GM12872 (cell line): ENCODE results near the gene CDH9.

Source experiments
- TF ChIP-seq, protein P1 (sequence below): IDR thresholded peaks from 3 replicates; pipeline ENCODE4 v1.5.1; 2011; ENCODE audit warnings: low read depth, mild to moderate bottlenecking, low read length, moderate library complexity; ENCODE audit not compliant: insufficient read depth

CDH9 gene

GRCh38 chr5:26893078-26893477, 145.3 kb downstream of the CDH9 start:
- TF ChIP-seq, protein P1, sequence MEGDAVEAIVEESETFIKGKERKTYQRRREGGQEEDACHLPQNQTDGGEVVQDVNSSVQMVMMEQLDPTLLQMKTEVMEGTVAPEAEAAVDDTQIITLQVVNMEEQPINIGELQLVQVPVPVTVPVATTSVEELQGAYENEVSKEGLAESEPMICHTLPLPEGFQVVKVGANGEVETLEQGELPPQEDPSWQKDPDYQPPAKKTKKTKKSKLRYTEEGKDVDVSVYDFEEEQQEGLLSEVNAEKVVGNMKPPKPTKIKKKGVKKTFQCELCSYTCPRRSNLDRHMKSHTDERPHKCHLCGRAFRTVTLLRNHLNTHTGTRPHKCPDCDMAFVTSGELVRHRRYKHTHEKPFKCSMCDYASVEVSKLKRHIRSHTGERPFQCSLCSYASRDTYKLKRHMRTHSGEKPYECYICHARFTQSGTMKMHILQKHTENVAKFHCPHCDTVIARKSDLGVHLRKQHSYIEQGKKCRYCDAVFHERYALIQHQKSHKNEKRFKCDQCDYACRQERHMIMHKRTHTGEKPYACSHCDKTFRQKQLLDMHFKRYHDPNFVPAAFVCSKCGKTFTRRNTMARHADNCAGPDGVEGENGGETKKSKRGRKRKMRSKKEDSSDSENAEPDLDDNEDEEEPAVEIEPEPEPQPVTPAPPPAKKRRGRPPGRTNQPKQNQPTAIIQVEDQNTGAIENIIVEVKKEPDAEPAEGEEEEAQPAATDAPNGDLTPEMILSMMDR = no peak

- TF ChIP-seq, protein P1 = no peak
Measured at GRCh38 chr5:26889815-26890214, 148.6 kb downstream of the CDH9 start.

GRCh38 chr5:26884481-26884880, 153.9 kb downstream of the CDH9 start:
- TF ChIP-seq, protein P1 = no peak

- TF ChIP-seq, protein P1 = no peak
Measured at GRCh38 chr5:26883375-26883774, 155.0 kb downstream of the CDH9 start.

GRCh38 chr5:26881901-26882300, 156.5 kb downstream of the CDH9 start:
- TF ChIP-seq, protein P1 = no peak

- TF ChIP-seq, protein P1 = no peak
Measured at GRCh38 chr5:26877154-26877553, 161.2 kb downstream of the CDH9 start.

GRCh38 chr5:26872337-26872736, 166.0 kb downstream of the CDH9 start:
- TF ChIP-seq, protein P1 = no peak

DNA sequence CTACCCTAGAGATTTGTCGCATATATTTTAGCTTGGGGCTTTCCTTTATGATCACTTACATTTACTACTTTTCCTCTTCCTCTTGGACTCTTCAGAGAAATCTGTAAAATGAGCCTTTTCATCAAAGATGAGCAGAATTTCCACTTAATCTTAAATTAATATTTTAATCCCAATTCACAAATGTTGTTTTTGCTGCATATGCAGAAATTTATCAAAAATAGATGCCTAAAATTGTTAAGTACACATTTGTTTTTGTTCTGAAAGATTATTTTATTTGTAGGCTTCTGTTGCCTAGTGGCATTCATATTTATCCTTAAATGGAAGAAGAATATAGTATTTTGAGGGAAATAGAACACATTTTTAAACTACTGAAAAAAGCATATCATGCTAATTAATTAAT, 168.6 kb downstream of the CDH9 start:
- TF ChIP-seq, protein P1 = no peak
